ENCODE results near the gene DGKZ. TPM values are rescaled to one million over a fixed set of nuclear protein-coding genes. Genes with fewer than 3 reads are reported as not detected.

Gene DGKZ
- total RNA-seq, 1 donor from 2014 or later: 77.1 TPM

DNA sequence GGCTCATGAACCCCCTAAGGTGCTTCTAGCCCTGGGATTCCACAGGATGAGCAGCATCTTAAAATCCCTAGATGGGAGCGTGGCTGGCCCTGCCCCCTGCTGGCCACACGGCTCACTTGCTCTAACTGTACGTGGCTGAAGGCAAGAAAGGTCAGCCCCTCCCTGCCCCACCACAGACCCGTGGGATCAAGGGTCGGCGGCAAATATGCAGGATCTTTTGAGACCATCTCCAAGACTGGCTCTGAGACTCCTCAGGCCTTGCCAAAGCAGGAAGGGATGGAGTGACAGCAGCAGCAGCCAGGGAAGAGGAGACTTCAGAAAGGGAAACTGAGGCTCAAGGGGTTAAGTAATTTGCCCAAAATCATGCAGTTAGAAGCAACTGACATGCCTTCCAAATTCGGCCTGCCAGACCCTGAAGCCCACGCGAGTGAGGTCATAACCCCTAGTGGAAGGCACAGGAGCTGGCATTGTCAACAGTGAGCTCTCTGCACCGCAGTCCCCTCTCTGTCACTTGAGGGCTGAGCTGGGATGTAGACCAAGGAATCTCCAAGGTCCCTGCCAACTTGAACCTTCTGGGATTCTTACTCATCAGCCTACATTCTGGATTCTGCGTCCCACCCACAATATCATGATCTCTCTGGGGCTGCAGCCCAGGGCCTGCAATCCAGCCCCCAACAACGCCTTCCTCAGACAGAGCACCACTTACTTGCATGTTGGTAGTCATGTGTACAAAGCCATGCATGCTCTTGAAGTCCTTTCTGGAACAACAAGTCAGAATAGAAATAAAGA lies 38.4 kb upstream of the DGKZ start:
- DNase-seq: peak; percentile 81
- no peak overlapping the region for H3K4me3 ChIP-seq
- intact Hi-C loops (cut with micrococcal nuclease): no loop called here
- H3K36me3 ChIP-seq: no peaks in the 10 kb centered on the region
- no peaks in the 10 kb centered on the region for H3K27me3 ChIP-seq (ENCODE audit: low read depth)
- H3K27ac ChIP-seq (replicated peaks): no peak overlapping the region
- TF ChIP-seq, protein P1, sequence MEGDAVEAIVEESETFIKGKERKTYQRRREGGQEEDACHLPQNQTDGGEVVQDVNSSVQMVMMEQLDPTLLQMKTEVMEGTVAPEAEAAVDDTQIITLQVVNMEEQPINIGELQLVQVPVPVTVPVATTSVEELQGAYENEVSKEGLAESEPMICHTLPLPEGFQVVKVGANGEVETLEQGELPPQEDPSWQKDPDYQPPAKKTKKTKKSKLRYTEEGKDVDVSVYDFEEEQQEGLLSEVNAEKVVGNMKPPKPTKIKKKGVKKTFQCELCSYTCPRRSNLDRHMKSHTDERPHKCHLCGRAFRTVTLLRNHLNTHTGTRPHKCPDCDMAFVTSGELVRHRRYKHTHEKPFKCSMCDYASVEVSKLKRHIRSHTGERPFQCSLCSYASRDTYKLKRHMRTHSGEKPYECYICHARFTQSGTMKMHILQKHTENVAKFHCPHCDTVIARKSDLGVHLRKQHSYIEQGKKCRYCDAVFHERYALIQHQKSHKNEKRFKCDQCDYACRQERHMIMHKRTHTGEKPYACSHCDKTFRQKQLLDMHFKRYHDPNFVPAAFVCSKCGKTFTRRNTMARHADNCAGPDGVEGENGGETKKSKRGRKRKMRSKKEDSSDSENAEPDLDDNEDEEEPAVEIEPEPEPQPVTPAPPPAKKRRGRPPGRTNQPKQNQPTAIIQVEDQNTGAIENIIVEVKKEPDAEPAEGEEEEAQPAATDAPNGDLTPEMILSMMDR (IDR thresholded peaks at IDR 0.05; ENCODE audit: borderline replicate concordance): peak; percentile 91
- peaks cover 4% of the 10 kb centered on the region for H3K4me1 ChIP-seq
- H3K9me3 ChIP-seq (replicated peaks): no peaks in the 10 kb centered on the region

DNA sequence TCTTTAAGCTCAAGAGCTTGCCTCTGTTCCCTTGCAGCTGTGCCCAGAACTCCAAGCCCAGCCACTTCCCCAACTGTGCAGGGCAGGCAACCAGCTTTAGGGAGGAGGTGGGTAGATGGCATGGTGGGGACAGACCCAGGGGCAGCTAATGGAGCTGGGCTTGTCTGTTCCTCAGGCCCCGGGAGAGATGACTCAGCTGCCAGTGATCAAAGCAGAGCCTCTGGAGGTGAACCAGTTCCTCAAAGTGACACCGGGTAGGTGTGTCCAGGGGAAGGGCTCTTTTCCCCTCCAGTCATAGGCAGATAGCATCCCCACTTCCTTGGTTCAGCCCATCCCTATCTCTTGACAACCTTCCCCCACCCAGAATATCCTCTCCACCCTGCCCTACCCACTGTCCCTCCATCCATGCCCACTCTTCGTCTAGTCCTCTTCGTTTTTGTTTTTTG lies 37.4 kb upstream of the DGKZ start:
- intact Hi-C loops (cut with micrococcal nuclease): no loop called here
- TF ChIP-seq, protein P1 (IDR thresholded peaks at IDR 0.05; ENCODE audit: borderline replicate concordance): no peak

DNA sequence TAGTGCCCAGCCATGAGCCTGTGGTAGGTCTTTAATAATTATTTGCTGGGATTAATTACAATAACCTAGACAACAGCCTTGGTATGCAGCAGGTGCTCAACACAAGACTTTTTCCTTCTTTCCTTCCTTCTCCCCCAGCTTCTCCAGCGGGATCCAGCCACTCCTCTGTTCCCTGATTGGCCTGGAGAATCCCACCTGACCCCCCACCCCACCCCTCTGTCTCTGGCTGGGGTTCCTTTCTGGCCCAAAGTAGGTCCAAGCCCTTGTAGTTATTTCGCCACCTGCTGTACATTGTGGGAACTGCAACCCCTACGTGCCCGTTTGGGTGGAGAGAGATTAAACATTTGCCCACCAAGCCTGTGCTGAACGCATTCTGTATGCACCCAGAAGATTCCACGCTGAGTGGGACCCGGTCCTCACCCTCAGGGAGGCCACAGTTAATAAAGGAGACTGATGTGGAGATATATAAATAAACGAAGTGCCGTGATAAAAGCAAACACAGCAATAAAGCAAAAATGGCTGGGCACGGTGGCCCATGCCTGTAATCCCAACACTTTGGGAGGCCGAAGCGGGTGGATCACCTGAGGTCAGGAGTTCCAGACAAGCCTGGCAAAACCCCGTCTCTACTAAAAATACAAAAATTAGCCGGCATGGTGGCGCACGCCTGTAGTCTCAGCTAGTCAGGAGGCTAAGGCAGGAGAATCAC lies 32.1 kb upstream of the DGKZ start:
- TF ChIP-seq, protein P1 (IDR thresholded peaks at IDR 0.05; ENCODE audit: borderline replicate concordance): peak; percentile 85
- Histone ChIP-seq H3K4me3 (no peak overlapping the region), H3K36me3 (peaks cover 40% of the 10 kb centered on the region), H3K4me1 (peaks cover 42% of the 10 kb centered on the region), H3K9me3 (replicated peaks) (no peaks in the 10 kb centered on the region), H3K27me3 (ENCODE audit: low read depth) (no peaks in the 10 kb centered on the region), H3K27ac (replicated peaks) (peak overlapping the region; percentile 79)
- intact Hi-C loops (cut with micrococcal nuclease): no loop called here
- DNase-seq: peak; percentile 60

More for the DNA sequence above, 37.4 kb upstream of the DGKZ start:
- Histone ChIP-seq H3K27ac (replicated peaks) (no peak overlapping the region), H3K4me1 (peaks cover 5% of the 10 kb centered on the region), H3K36me3 (no peaks in the 10 kb centered on the region), H3K9me3 (replicated peaks) (no peaks in the 10 kb centered on the region), H3K4me3 (no peak overlapping the region), H3K27me3 (ENCODE audit: low read depth) (no peaks in the 10 kb centered on the region)
- DNase-seq: no peak

DNA sequence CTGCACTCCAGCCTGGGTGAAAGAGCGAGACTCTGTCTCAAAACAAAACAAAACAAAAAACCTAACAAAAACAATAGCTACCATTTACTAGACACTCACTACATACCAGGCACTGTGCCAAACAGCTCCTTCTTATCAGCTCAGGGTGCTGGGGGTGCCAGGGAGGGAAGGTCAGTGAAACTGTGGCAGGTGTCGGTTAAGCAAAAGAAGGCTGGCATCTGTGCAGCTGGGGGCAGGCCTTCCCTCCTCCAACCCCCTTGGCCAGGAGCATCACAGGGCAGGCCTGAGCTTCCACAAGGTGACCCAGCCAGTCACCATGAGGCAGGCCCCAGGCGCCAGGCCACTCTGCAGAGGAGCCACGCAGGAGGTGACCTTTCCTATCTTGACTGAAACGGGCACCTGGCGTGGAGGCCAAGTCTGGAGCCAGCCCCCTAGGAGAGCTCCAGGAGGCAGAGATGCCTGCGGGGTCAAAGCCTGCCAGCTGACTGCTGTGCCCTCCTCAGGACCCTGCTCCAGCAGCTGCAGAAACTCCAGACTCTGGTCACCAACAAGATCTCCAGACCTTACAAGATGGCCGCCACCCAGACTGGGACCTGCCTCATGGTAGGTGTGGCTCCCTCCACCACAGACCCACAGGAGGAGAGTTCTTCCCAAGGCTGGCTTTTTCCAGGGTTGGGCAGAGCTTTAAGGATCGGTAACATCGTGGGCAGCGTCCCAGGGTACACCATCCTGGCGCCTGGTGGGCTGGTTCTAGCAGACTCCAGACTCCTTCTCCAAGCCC lies 31.3 kb upstream of the DGKZ start:
- Histone ChIP-seq H3K4me1 (peaks cover 42% of the 10 kb centered on the region), H3K27ac (replicated peaks) (peak overlapping the region; percentile 79), H3K4me3 (peak overlapping the region; percentile 53), H3K27me3 (ENCODE audit: low read depth) (no peaks in the 10 kb centered on the region), H3K9me3 (replicated peaks) (no peaks in the 10 kb centered on the region), H3K36me3 (peaks cover 47% of the 10 kb centered on the region)
- peak; percentile 64 for DNase-seq
- intact Hi-C loops (cut with micrococcal nuclease): no loop called here
- TF ChIP-seq, protein P1 (IDR thresholded peaks at IDR 0.05; ENCODE audit: borderline replicate concordance): no peak

DNA sequence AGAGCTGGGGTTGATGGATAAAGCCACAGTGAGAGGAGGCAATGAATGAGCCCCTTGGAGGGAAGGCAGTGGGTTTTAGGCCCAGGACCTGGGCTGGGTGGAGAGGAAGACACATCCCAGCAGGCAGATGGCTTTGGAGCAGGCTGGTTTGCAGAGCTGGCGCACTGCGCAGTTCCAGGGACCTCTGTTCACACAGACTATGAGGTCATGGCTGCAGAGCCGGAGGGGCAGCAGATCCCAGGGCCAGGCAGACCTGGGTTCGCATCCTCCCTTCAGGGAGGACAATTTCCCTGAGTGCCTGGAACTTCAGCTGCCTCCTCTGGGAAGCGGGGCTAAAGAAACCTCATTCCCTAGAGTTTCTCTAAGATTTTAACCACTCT lies 28.2 kb upstream of the DGKZ start:
- peak overlapping the region; percentile 79 for H3K27ac ChIP-seq (replicated peaks)
- peaks cover 42% of the 10 kb centered on the region for H3K4me1 ChIP-seq
- no peaks in the 10 kb centered on the region for H3K27me3 ChIP-seq (ENCODE audit: low read depth)
- DNase-seq: no peak
- H3K36me3 ChIP-seq: peaks cover 64% of the 10 kb centered on the region
- H3K4me3 ChIP-seq: no peak overlapping the region
- no peaks in the 10 kb centered on the region for H3K9me3 ChIP-seq (replicated peaks)
- TF ChIP-seq, protein P1 (IDR thresholded peaks at IDR 0.05; ENCODE audit: borderline replicate concordance): no peak
- intact Hi-C loops (cut with micrococcal nuclease): no loop called here

Data from left ventricle myocardium inferior (tissue), 1 donor.